ENCODE data around the gene PLEKHG4B. TPM values are rescaled to one million over a fixed set of nuclear protein-coding genes. Genes with fewer than 3 reads are reported as not detected.
A peak's percentile ranks its signal among the peaks of the same experiment; 100 is the strongest.

Gene PLEKHG4B
- total RNA-seq, 1 donor from 2014 or later = 49.4 TPM

DNA sequence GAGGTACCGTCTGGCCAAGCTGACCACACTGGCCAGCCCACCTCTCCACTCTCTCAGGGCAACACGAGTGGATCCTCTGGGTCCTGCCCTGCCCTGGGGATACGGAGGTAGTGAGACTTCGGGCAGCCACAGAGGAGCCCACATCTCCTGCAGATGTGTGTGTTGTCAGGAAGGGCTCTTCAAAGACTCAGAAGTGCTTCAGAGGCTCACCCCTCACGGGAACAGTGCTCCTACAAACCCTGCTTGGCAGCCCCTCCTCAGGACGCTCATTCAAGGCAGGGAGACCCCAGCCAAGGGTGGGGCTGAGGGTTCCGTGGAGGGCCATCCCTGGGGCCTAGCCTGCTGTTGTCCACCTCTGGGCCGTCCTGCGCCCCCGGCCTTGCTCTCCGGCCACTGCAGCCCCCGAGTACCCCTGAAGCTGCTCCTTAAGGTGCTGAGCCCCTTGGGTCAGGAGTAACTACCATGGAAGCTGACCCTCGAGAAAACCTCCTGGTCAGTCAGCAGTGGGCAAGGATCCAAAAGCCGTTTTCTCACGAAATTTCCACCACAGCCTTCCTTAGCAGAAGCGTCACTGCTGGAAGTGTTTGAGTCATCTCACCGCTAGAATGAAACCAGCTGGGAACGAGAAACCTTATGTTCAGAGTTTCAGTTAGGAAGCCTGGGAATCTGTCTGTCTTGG is 76.2 kb downstream of the PLEKHG4B start:
- no peaks in the 10 kb centered on the region for H3K36me3 Mint-ChIP-seq (ENCODE audit: unreplicated experiment)

DNA sequence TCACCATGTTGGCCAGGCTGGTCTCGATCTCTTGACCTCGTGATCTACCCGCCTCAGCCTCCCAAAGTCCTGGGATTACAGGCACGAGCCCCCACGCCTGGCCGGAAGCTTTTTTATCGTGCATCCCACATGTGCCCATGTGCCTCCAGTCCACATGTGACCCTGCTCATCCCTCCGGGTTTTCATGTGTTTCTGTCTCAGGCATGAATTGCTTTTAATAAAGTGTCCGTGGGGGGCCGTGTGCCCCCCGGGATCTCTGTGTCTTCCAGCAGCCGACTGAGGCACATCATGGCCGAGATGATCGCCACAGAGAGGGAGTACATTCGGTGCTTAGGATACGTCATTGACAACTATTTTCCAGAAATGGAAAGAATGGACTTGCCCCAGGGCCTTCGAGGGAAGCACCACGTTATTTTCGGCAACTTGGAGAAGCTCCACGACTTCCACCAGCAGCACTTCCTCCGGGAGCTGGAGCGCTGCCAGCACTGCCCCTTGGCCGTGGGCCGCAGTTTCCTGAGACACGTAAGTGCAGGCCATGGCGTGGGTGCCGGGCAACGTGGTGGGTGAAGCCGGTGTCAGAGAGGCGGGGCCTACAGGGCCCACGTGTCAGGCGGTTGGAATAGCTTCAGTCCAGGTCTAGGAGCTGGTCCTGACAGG is 77.2 kb downstream of the PLEKHG4B start:
- Mint-ChIP-seq H3K27me3 (ENCODE audit: unreplicated experiment) (peaks cover 10% of the 10 kb centered on the region), H3K27ac (ENCODE audit: unreplicated experiment) (no peak overlapping the region), H3K4me1 (ENCODE audit: low read depth, unreplicated experiment) (peaks cover 4% of the 10 kb centered on the region), H3K4me3 (ENCODE audit: unreplicated experiment) (no peak overlapping the region), H3K36me3 (ENCODE audit: unreplicated experiment) (no peaks in the 10 kb centered on the region), H3K9me3 (ENCODE audit: unreplicated experiment) (peaks cover 7% of the 10 kb centered on the region)
- TF ChIP-seq, protein P1, sequence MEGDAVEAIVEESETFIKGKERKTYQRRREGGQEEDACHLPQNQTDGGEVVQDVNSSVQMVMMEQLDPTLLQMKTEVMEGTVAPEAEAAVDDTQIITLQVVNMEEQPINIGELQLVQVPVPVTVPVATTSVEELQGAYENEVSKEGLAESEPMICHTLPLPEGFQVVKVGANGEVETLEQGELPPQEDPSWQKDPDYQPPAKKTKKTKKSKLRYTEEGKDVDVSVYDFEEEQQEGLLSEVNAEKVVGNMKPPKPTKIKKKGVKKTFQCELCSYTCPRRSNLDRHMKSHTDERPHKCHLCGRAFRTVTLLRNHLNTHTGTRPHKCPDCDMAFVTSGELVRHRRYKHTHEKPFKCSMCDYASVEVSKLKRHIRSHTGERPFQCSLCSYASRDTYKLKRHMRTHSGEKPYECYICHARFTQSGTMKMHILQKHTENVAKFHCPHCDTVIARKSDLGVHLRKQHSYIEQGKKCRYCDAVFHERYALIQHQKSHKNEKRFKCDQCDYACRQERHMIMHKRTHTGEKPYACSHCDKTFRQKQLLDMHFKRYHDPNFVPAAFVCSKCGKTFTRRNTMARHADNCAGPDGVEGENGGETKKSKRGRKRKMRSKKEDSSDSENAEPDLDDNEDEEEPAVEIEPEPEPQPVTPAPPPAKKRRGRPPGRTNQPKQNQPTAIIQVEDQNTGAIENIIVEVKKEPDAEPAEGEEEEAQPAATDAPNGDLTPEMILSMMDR (IDR thresholded peaks at IDR 0.05; ENCODE audit: partially characterized antibody, unreplicated experiment) = no peak
- DNase-seq = peak; percentile 5

More for the DNA sequence above, 76.2 kb downstream of the PLEKHG4B start:
- peaks cover 4% of the 10 kb centered on the region for H3K4me1 Mint-ChIP-seq (ENCODE audit: low read depth, unreplicated experiment)
- TF ChIP-seq, protein P1 (IDR thresholded peaks at IDR 0.05; ENCODE audit: partially characterized antibody, unreplicated experiment) = no peak
- DNase-seq = peak; percentile 5
- H3K27ac Mint-ChIP-seq (ENCODE audit: unreplicated experiment) = no peak overlapping the region
- H3K27me3 Mint-ChIP-seq (ENCODE audit: unreplicated experiment) = peaks cover 9% of the 10 kb centered on the region
- no peak overlapping the region for H3K4me3 Mint-ChIP-seq (ENCODE audit: unreplicated experiment)
- H3K9me3 Mint-ChIP-seq (ENCODE audit: unreplicated experiment) = peaks cover 11% of the 10 kb centered on the region

DNA sequence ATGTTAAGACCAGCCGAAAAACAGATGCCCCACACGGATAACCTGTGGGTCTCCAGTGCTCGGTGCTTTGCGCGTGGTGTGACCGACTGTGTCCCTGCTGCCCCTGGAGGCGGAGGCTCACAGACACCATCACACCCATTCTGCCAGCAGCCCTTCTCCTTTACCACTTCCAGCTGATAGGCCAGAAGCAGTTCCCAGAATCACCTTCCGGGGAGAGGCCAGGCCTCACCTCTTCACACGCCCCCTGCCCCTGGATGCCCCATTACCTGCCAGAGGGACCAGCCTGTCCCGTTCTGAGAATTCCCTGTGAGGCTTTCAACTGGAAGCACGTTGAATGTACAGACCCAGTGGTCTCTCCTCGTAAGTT is 77.7 kb downstream of the PLEKHG4B start:
- TF ChIP-seq, protein P1 (IDR thresholded peaks at IDR 0.05; ENCODE audit: partially characterized antibody, unreplicated experiment) = no peak
- peak; percentile 19 for DNase-seq
- Mint-ChIP-seq H3K4me3 (ENCODE audit: unreplicated experiment) (no peak overlapping the region), H3K9me3 (ENCODE audit: unreplicated experiment) (peaks cover 9% of the 10 kb centered on the region), H3K27ac (ENCODE audit: unreplicated experiment) (no peak overlapping the region), H3K36me3 (ENCODE audit: unreplicated experiment) (no peaks in the 10 kb centered on the region), H3K27me3 (ENCODE audit: unreplicated experiment) (peaks cover 9% of the 10 kb centered on the region), H3K4me1 (ENCODE audit: low read depth, unreplicated experiment) (peaks cover 4% of the 10 kb centered on the region)

DNA sequence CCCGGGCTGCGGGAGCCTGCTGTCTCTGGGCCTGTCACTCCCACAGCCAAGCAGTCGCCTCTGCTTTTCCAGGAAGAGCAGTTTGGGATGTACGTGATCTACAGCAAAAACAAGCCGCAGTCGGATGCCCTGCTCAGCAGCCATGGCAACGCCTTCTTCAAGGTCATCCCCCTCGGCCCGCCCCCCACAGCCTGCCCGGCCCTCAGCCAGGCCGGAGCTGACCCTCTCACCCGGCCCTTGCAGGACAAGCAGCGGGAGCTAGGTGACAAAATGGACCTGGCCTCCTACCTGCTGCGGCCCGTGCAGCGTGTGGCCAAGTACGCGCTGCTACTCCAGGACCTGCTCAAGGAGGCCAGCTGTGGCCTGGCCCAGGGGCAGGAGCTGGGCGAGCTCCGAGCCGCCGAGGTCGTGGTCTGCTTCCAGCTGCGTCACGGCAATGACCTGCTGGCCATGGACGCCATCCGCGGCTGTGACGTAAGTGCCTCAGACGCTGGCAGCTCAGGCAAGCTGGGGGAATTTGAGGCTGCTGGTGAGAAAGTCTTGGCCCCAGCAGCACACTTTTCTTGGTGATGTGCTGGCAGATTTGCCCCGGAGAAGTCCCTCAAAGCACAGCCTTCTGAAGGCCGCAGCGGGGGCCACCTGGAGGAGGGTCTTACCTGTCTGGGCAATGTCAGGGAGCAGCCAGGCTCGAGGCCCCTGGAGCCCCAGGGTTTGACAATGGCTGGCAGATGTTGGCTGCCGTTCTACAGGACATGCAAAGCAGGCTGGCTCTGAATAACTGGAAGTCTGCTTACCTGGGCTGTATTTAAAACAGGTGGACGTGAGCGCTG is 79.2 kb downstream of the PLEKHG4B start:
- Mint-ChIP-seq H3K9me3 (ENCODE audit: unreplicated experiment) (peaks cover 9% of the 10 kb centered on the region), H3K36me3 (ENCODE audit: unreplicated experiment) (no peaks in the 10 kb centered on the region), H3K27me3 (ENCODE audit: unreplicated experiment) (peaks cover 9% of the 10 kb centered on the region), H3K27ac (ENCODE audit: unreplicated experiment) (no peak overlapping the region), H3K4me3 (ENCODE audit: unreplicated experiment) (no peak overlapping the region), H3K4me1 (ENCODE audit: low read depth, unreplicated experiment) (peaks cover 4% of the 10 kb centered on the region)
- TF ChIP-seq, protein P1 (IDR thresholded peaks at IDR 0.05; ENCODE audit: partially characterized antibody, unreplicated experiment) = no peak
- peak; percentile 21 for DNase-seq

Measured in glutamatergic neuron (in vitro differentiated cells).